Renal pelvis (tissue), 4 donors: ENCODE data around the gene PTPN6. TPM values are rescaled to one million over a fixed set of nuclear protein-coding genes. Genes with fewer than 3 reads are reported as not detected.

Source experiments
- DNase-seq: peaks from one replicate; pipeline ENCODE4 v3.0.0-alpha.2; 2013
- polyA plus RNA-seq, 3 donors: library from polyadenylated mRNA; unstranded; fragments of 120-200 nt; gene quantifications; one replicate each; pipeline ENCODE4 v1.2.1, GENCODE V29; 2013; ENCODE audit not compliant: insufficient read length in 3 of 3

PTPN6 gene
- polyA plus RNA-seq, 3 donors = 21.1 to 25.2 (median 25.1) TPM

- no peak for DNase-seq
Observed at GRCh38 chr12:6965714-6966113, 14.6 kb downstream of the PTPN6 start.

- no peak for DNase-seq
Observed at GRCh38 chr12:6966351-6966750, 15.2 kb downstream of the PTPN6 start.

GRCh38 chr12:6967651-6968100, 16.5 kb downstream of the PTPN6 start:
- no peak for DNase-seq

GRCh38 chr12:6968426-6968825, 17.3 kb downstream of the PTPN6 start:
- DNase-seq = no peak

GRCh38 chr12:6970096-6970527, 19.0 kb downstream of the PTPN6 start:
- no peak for DNase-seq

GRCh38 chr12:6974180-6974579, 23.0 kb downstream of the PTPN6 start:
- no peak for DNase-seq

- no peak for DNase-seq
Observed at GRCh38 chr12:6975297-6976032, 24.3 kb downstream of the PTPN6 start.

- DNase-seq = no peak
Observed at GRCh38 chr12:6977653-6978052, 26.5 kb downstream of the PTPN6 start.

- no peak for DNase-seq
Observed at GRCh38 chr12:6978188-6978587, 27.0 kb downstream of the PTPN6 start.

GRCh38 chr12:6978611-6979011, 27.5 kb downstream of the PTPN6 start:
- no peak for DNase-seq

GRCh38 chr12:6979021-6979420, 27.9 kb downstream of the PTPN6 start:
- no peak for DNase-seq

- no peak for DNase-seq
Observed at GRCh38 chr12:6979453-6979852, 28.3 kb downstream of the PTPN6 start.

- DNase-seq = no peak
Observed at GRCh38 chr12:6980075-6980474, 28.9 kb downstream of the PTPN6 start.

GRCh38 chr12:6980740-6981139, 29.6 kb downstream of the PTPN6 start:
- DNase-seq = no peak

GRCh38 chr12:6981152-6982052, 30.2 kb downstream of the PTPN6 start:
- DNase-seq = no peak

GRCh38 chr12:6982532-6982931, 31.4 kb downstream of the PTPN6 start:
- DNase-seq = no peak

- DNase-seq = no peak
Observed at GRCh38 chr12:6987956-6988553, 36.9 kb downstream of the PTPN6 start.

GRCh38 chr12:6996040-6996441, 44.9 kb downstream of the PTPN6 start:
- no peak for DNase-seq

- no peak for DNase-seq
Observed at GRCh38 chr12:6998715-6999451, 47.7 kb downstream of the PTPN6 start.

- no peak for DNase-seq
Observed at GRCh38 chr12:7001921-7002591, 50.9 kb downstream of the PTPN6 start.

GRCh38 chr12:7004287-7004803, 53.2 kb downstream of the PTPN6 start:
- DNase-seq = no peak
